WI38 (cell line): Measurements from ENCODE around the gene OLFM2.

ENCODE experiments used
- H3K4me3 ChIP-seq: 2 replicates; pipeline ENCODE4 v1.5.1; 2011; ENCODE audit warnings: low read depth, mild to moderate bottlenecking, control low read depth, low read length
- TF ChIP-seq, protein P1 (sequence below): IDR thresholded peaks from 2 replicates; pipeline ENCODE4 v1.5.1; 2012; ENCODE audit warnings: low read depth, mild to moderate bottlenecking, control low read depth, low read length

OLFM2 gene

GRCh38 chr19:9883764-9884163 is 52.6 kb downstream of the OLFM2 start:
- TF ChIP-seq, protein P1, sequence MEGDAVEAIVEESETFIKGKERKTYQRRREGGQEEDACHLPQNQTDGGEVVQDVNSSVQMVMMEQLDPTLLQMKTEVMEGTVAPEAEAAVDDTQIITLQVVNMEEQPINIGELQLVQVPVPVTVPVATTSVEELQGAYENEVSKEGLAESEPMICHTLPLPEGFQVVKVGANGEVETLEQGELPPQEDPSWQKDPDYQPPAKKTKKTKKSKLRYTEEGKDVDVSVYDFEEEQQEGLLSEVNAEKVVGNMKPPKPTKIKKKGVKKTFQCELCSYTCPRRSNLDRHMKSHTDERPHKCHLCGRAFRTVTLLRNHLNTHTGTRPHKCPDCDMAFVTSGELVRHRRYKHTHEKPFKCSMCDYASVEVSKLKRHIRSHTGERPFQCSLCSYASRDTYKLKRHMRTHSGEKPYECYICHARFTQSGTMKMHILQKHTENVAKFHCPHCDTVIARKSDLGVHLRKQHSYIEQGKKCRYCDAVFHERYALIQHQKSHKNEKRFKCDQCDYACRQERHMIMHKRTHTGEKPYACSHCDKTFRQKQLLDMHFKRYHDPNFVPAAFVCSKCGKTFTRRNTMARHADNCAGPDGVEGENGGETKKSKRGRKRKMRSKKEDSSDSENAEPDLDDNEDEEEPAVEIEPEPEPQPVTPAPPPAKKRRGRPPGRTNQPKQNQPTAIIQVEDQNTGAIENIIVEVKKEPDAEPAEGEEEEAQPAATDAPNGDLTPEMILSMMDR: no peak
- no peak overlapping the region for H3K4me3 ChIP-seq

DNA sequence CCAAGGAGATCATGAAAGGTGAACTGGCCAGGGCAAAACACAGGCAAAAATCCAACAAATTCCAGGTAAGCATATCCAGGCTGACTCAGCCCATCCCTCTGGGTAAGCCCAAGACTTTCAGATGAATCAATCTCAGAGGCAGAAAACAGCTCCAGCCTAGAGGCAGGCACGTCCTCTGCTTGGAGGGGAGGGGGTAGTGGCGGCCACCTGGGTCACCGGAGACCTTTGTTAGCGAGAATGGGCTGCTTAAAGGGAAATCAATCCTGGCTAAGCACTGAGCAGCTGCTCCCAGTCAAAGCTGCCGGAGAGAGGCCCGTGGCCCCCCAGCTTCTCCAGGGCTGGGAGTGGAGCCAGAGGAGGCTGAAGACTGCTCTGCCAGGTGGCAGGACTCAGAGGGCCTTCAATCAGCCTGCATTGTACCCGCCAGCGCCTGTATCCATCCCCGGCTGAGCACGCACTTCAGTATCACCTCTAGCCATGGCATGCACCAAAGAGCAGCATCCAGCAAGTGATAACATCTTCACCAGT is 53.0 kb downstream of the OLFM2 start:
- TF ChIP-seq, protein P1: no peak
- H3K4me3 ChIP-seq: no peak overlapping the region

- TF ChIP-seq, protein P1: no peak
- H3K4me3 ChIP-seq: no peak overlapping the region
Measured at GRCh38 chr19:9881720-9882119, 54.6 kb downstream of the OLFM2 start.

DNA sequence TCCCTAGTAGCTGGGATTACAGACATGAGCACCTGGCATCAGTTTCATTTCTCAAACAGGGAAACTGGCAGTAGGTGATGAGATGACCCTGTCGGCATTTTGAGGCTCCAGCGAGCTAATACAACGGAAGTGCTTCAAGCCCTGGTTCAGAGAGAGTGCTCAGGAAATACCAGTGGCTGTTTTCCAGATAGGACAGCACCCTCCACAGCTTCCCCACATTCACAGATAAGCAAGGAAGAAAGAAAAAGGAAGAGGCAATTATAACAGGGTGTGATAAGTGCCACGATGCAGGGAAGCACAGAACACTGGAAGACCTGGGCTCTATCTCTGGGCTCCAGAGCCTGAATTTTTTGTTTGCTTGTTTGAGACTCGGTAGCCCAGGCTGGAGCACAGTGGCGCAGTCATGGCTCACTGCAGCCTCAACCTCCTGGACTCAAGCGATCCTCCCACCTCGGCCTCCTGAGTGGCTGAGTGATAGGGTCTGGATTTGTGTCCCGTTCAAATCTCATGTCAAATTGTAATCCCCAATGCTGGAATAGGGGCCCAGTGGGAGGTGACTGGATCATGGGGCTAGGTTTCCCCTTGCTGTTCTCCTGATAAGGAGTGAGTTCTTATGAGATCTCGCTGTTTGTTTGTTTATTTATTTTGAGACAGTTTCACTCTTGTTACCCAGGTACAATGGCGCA is 57.7 kb downstream of the OLFM2 start:
- H3K4me3 ChIP-seq: no peak overlapping the region
- TF ChIP-seq, protein P1: no peak

GRCh38 chr19:9877780-9878510 is 58.4 kb downstream of the OLFM2 start:
- no peak overlapping the region for H3K4me3 ChIP-seq

GRCh38 chr19:9875796-9876195 is 60.5 kb downstream of the OLFM2 start:
- TF ChIP-seq, protein P1: no peak

More at GRCh38 chr19:9877780-9878510, 58.4 kb downstream of the OLFM2 start:
- TF ChIP-seq, protein P1: no peak

More at GRCh38 chr19:9875796-9876195, 60.5 kb downstream of the OLFM2 start:
- H3K4me3 ChIP-seq: no peak overlapping the region
